Pulmonary artery endothelial cell (primary cell): Measurements from ENCODE around the gene MEF2A. TPM values are rescaled to one million over a fixed set of nuclear protein-coding genes. Genes with fewer than 3 reads are reported as not detected.
"Not testable (repeated sequence)": the region's sequence is repeated elsewhere in the genome, so short reads cannot be mapped to it uniquely, and the experiment has no call there.

Experiments used
- DNase-seq: peaks from one replicate; pipeline ENCODE4 v3.0.0-alpha.2; 2011; ENCODE audit warnings: low read depth, low spot score
- total RNA-seq: library from RNA; depleted of rRNA; stranded (reverse); fragments of >200 nt; gene quantifications from 2 replicates; pipeline ENCODE4 v1.2.3, GENCODE V29; 2014

Gene MEF2A
- total RNA-seq, 1 donor from 2014 or later, result 23.9 TPM

GRCh38 chr15:99645543-99645935, 79.8 kb downstream of the MEF2A start:
- DNase-seq, result no peak

- no peak for DNase-seq
Observed at GRCh38 chr15:99645951-99646350, 80.2 kb downstream of the MEF2A start.

GRCh38 chr15:99651023-99651807, 85.4 kb downstream of the MEF2A start:
- DNase-seq, result no peak

- DNase-seq, result no peak
Observed at GRCh38 chr15:99656205-99656604, 90.4 kb downstream of the MEF2A start.

GRCh38 chr15:99657996-99658395, 92.2 kb downstream of the MEF2A start:
- DNase-seq, result no peak

GRCh38 chr15:99662903-99663302, 97.1 kb downstream of the MEF2A start:
- no peak for DNase-seq

GRCh38 chr15:99666073-99666472, 100.3 kb downstream of the MEF2A start:
- DNase-seq, result not testable (repeated sequence)

- DNase-seq, result no peak
Observed at GRCh38 chr15:99668533-99669182, 102.9 kb downstream of the MEF2A start.

GRCh38 chr15:99669250-99669649, 103.5 kb downstream of the MEF2A start:
- no peak for DNase-seq

- no peak for DNase-seq
Observed at GRCh38 chr15:99671926-99672635, 106.3 kb downstream of the MEF2A start.

- no peak for DNase-seq
Observed at GRCh38 chr15:99673111-99673510, 107.3 kb downstream of the MEF2A start.

GRCh38 chr15:99674279-99674678, 108.5 kb downstream of the MEF2A start:
- DNase-seq, result no peak

GRCh38 chr15:99677540-99678134, 111.9 kb downstream of the MEF2A start:
- DNase-seq, result no peak

- no peak for DNase-seq
Observed at GRCh38 chr15:99680276-99680675, 114.5 kb downstream of the MEF2A start.

- DNase-seq, result no peak
Observed at GRCh38 chr15:99681990-99682389, 116.2 kb downstream of the MEF2A start.

GRCh38 chr15:99682455-99682854, 116.7 kb downstream of the MEF2A start:
- peak; percentile 82 for DNase-seq

GRCh38 chr15:99683000-99683670, 117.4 kb downstream of the MEF2A start:
- peak; percentile 85 for DNase-seq

GRCh38 chr15:99686290-99686689, 120.5 kb downstream of the MEF2A start:
- no peak for DNase-seq

GRCh38 chr15:99692825-99693224, 127.0 kb downstream of the MEF2A start:
- DNase-seq, result no peak

- DNase-seq, result no peak
Observed at GRCh38 chr15:99696096-99696495, 130.3 kb downstream of the MEF2A start.

GRCh38 chr15:99702895-99703602, 137.3 kb downstream of the MEF2A start:
- no peak for DNase-seq
